GM23338 (cell line): ENCODE measurements around the gene ARHGAP28. TPM values are rescaled to one million over a fixed set of nuclear protein-coding genes. Genes with fewer than 3 reads are reported as not detected.

Source experiments
- ATAC-seq: fragments of 200-7000 bp; cut with Tn5 transposase; 3 replicates; pipeline ENCODE4 v1.9.1; 2020
- DNase-seq: peaks from one replicate; pipeline ENCODE4 v3.0.0-alpha.2; 2015; ENCODE audit warnings: low spot score
- H2AFZ ChIP-seq: fragments of 200-600 bp; sonication (generic); 2 replicates; pipeline ENCODE4 v1.8.0; 2016; ENCODE audit warnings: antibody characterized with exemption, mild to moderate bottlenecking, moderate library complexity
- H3F3A ChIP-seq: fragments of 200-600 bp; sonication (generic); replicated peaks from 2 replicates; pipeline ENCODE4 v1.8.0; 2017; ENCODE audit warnings: antibody characterized with exemption, mixed run types, low read depth
- H3K27ac ChIP-seq: fragments of 200-600 bp; sonication (generic); 2 replicates; pipeline ENCODE4 v1.6.1; 2016; ENCODE audit warnings: low read depth
- H3K27me3 ChIP-seq: fragments of 200-600 bp; sonication (generic); 2 replicates; pipeline ENCODE4 v1.8.0; 2016; ENCODE audit warnings: mild to moderate bottlenecking, mixed run types, moderate library complexity; ENCODE audit not compliant: insufficient read depth
- H3K36me3 ChIP-seq: fragments of 200-600 bp; sonication (generic); 2 replicates; pipeline ENCODE4 v1.8.0; 2016; ENCODE audit warnings: mild to moderate bottlenecking; ENCODE audit not compliant: insufficient read depth
- H3K4me1 ChIP-seq: fragments of 200-600 bp; sonication (generic); 2 replicates; pipeline ENCODE4 v1.8.0; 2016; ENCODE audit warnings: mild to moderate bottlenecking, moderate library complexity; ENCODE audit not compliant: insufficient read depth
- H3K4me2 ChIP-seq: fragments of 200-600 bp; sonication (generic); 2 replicates; pipeline ENCODE4 v1.7.1; 2017; ENCODE audit warnings: mixed run types
- H3K4me3 ChIP-seq: fragments of 200-600 bp; sonication (generic); 2 replicates; pipeline ENCODE4 v1.6.1; 2016; ENCODE audit warnings: mixed run types
- H3K79me2 ChIP-seq: fragments of 200-600 bp; sonication (generic); replicated peaks from 2 replicates; pipeline ENCODE4 v1.8.0; 2017; ENCODE audit warnings: mild to moderate bottlenecking; ENCODE audit not compliant: insufficient read depth
- H3K9me2 ChIP-seq: fragments of 200-600 bp; sonication (generic); 2 replicates; pipeline ENCODE4 v1.8.0; 2017; ENCODE audit not compliant: insufficient read depth
- H4K20me1 ChIP-seq: fragments of 200-600 bp; sonication (generic); replicated peaks from 2 replicates; pipeline ENCODE4 v1.8.0; 2017; ENCODE audit warnings: mild to moderate bottlenecking; ENCODE audit not compliant: insufficient read depth
- H3K27ac Mint-ChIP-seq: 2 replicates; pipeline ENCODE4 v1.8.0; 2020; ENCODE audit warnings: inconsistent platforms, mild to moderate bottlenecking, moderate library complexity, mixed read lengths
- H3K27me3 Mint-ChIP-seq: 3 replicates; pipeline ENCODE4 v1.8.0; 2022; ENCODE audit warnings: low read depth, mild to moderate bottlenecking, moderate library complexity, mixed read lengths, inconsistent platforms; ENCODE audit not compliant: insufficient read depth, poor library complexity
- H3K36me3 Mint-ChIP-seq: 3 replicates; pipeline ENCODE4 v1.8.0; 2021; ENCODE audit warnings: low read depth, mild to moderate bottlenecking, inconsistent platforms, moderate library complexity, mixed read lengths
- H3K4me1 Mint-ChIP-seq: 3 replicates; pipeline ENCODE4 v1.8.0; 2020; ENCODE audit warnings: mild to moderate bottlenecking, inconsistent platforms, mixed read lengths
- H3K4me3 Mint-ChIP-seq: 3 replicates; pipeline ENCODE4 v1.8.0; 2021; ENCODE audit warnings: moderate library complexity, mild to moderate bottlenecking, inconsistent platforms, mixed read lengths
- H3K9me3 Mint-ChIP-seq: 3 replicates; pipeline ENCODE4 v1.8.0; 2020; ENCODE audit warnings: moderate library complexity, mild to moderate bottlenecking, inconsistent platforms, mixed read lengths
- CREB1 ChIP-seq: fragments of 250-450 bp; sonication (Bioruptor Pico); IDR thresholded peaks from 2 replicates; pipeline ENCODE4 v1.5.0; 2020; ENCODE audit warnings: low read depth, mild to moderate bottlenecking, moderate library complexity
- ETS1 ChIP-seq: IDR thresholded peaks from 2 replicates; pipeline ENCODE4 v1.6.1; 2016; ENCODE audit warnings: antibody characterized with exemption
- EZH2 ChIP-seq: fragments of 200-600 bp; sonication (generic); IDR thresholded peaks from one replicate; pipeline ENCODE4 v1.8.0; 2017; ENCODE audit warnings: antibody characterized with exemption, mild to moderate bottlenecking, low read depth; ENCODE audit not compliant: unreplicated experiment
- EZH2phosphoT487 ChIP-seq: fragments of 200-600 bp; sonication (generic); IDR thresholded peaks from one replicate; pipeline ENCODE4 v1.8.1; 2018; ENCODE audit warnings: antibody characterized with exemption; ENCODE audit not compliant: unreplicated experiment
- JUNB ChIP-seq: IDR thresholded peaks from one replicate; pipeline ENCODE4 v1.6.1; 2016; ENCODE audit warnings: antibody characterized with exemption; ENCODE audit not compliant: unreplicated experiment
- NANOG ChIP-seq: IDR thresholded peaks from 2 replicates; pipeline ENCODE4 v1.6.1; 2016; ENCODE audit warnings: antibody characterized with exemption, borderline replicate concordance
- POLR2AphosphoS5 ChIP-seq: IDR thresholded peaks from 2 replicates; pipeline ENCODE4 v1.6.1; 2016; ENCODE audit warnings: antibody characterized with exemption, low read depth
- REST ChIP-seq: IDR thresholded peaks from one replicate; pipeline ENCODE4 v1.6.1; 2018; ENCODE audit warnings: antibody characterized with exemption; ENCODE audit not compliant: unreplicated experiment
- STAT1 ChIP-seq: IDR thresholded peaks from one replicate; pipeline ENCODE4 v1.6.1; 2016; ENCODE audit warnings: antibody characterized with exemption; ENCODE audit not compliant: unreplicated experiment
- ZNF114 ChIP-seq: fragments of 250-450 bp; sonication (Bioruptor Pico); IDR thresholded peaks from 2 replicates; pipeline ENCODE4 v1.5.0; 2020; ENCODE audit warnings: mild to moderate bottlenecking, moderate library complexity
- ZNF331 ChIP-seq: fragments of 250-450 bp; sonication (Bioruptor Pico); IDR thresholded peaks from 2 replicates; pipeline ENCODE4 v1.5.0; 2020; ENCODE audit warnings: low read depth, mild to moderate bottlenecking, moderate library complexity
- polyA plus RNA-seq: library from polyadenylated mRNA; unstranded; fragments of >200 nt; fragmentation: Nextera tagmentation; extraction: Ambion mirVana; gene quantifications from 2 replicates; pipeline ENCODE4 v1.2.1, GENCODE V29; 2016
- total RNA-seq: library from RNA; depleted of rRNA; stranded (reverse); fragments of >200 nt; shearing (Covaris generic); gene quantifications from 2 replicates; pipeline ENCODE4 v1.2.3, GENCODE V29; 2014
- TF ChIP-seq, protein P1 (sequence below), 2 experiments: fragments of 200-600 bp in 1 of 2; sonication (generic) in 1 of 2; conservative IDR thresholded peaks; 2 replicates each; pipeline versions ENCODE4 v1.5.1 to v1.6.1; 2016 to 2017; ENCODE audit warnings: antibody characterized with exemption in 2 of 2, low read depth in 2 of 2, mild to moderate bottlenecking in 2 of 2, moderate library complexity in 1 of 2
- TF ChIP-seq, protein P2 (sequence below): fragments of 250-450 bp; sonication (Bioruptor Pico); IDR thresholded peaks from 2 replicates; pipeline ENCODE4 v1.5.0; 2020; ENCODE audit warnings: mild to moderate bottlenecking, moderate library complexity

Gene ARHGAP28
- total and polyA plus RNA-seq, 2 experiments from 2014 or later: 2.8 to 9.6 TPM

DNA sequence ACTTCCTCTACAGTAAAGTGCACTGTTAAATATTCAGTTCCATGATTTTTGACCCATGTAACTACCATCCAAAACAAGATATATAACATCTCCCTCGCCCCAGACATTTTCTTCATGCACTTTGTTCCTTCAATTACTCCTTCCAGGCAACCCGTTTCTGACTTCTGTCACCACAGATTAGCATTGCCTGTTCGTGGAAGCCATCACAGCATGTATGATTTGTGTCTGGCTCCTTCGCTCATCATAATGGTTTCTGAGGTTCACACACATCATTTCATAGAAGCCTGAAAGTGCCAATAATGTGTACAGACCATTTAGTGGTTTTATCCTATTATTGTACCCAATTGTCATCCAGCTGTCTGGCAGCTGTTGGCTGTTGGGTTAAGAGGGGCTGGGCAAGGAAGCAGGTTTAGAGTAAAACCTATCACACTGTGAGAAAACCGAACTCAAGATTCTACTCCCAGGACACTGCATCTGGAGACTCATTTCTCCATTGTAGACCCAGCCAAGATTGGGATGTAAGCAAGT lies 16.1 kb downstream of the ARHGAP28 start:
- Histone ChIP-seq H3F3A (no peaks in the 10 kb centered on the region), H4K20me1 (no peaks in the 10 kb centered on the region), H3K27ac (no peak overlapping the region), H3K4me2 (no peak overlapping the region), H3K27me3 (no peaks in the 10 kb centered on the region), H3K4me1 (peaks cover 6% of the 10 kb centered on the region; the same call in 1 of the 2 replicates), H3K4me3 (no peak overlapping the region), H3K9me2 (no peaks in the 10 kb centered on the region), H3K36me3 (no peaks in the 10 kb centered on the region), H3K79me2 (no peaks in the 10 kb centered on the region), H2AFZ (no peak overlapping the region)
- Mint-ChIP-seq H3K36me3 (peaks cover 10% of the 10 kb centered on the region), H3K4me3 (no peak overlapping the region), H3K4me1 (peaks cover 28% of the 10 kb centered on the region), H3K27ac (no peak overlapping the region), H3K27me3 (peaks cover 6% of the 10 kb centered on the region), H3K9me3 (peaks cover 7% of the 10 kb centered on the region; the same call in 2 of the 3 replicates)
- TF ChIP-seq ZNF331 (CRISPR knock-in tag): no peak
- TF ChIP-seq, protein P1, sequence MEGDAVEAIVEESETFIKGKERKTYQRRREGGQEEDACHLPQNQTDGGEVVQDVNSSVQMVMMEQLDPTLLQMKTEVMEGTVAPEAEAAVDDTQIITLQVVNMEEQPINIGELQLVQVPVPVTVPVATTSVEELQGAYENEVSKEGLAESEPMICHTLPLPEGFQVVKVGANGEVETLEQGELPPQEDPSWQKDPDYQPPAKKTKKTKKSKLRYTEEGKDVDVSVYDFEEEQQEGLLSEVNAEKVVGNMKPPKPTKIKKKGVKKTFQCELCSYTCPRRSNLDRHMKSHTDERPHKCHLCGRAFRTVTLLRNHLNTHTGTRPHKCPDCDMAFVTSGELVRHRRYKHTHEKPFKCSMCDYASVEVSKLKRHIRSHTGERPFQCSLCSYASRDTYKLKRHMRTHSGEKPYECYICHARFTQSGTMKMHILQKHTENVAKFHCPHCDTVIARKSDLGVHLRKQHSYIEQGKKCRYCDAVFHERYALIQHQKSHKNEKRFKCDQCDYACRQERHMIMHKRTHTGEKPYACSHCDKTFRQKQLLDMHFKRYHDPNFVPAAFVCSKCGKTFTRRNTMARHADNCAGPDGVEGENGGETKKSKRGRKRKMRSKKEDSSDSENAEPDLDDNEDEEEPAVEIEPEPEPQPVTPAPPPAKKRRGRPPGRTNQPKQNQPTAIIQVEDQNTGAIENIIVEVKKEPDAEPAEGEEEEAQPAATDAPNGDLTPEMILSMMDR (conservative IDR thresholded peaks at IDR 0.05; ENCODE audit: low read depth in 2 of 2): no peak
- TF ChIP-seq, protein P2, sequence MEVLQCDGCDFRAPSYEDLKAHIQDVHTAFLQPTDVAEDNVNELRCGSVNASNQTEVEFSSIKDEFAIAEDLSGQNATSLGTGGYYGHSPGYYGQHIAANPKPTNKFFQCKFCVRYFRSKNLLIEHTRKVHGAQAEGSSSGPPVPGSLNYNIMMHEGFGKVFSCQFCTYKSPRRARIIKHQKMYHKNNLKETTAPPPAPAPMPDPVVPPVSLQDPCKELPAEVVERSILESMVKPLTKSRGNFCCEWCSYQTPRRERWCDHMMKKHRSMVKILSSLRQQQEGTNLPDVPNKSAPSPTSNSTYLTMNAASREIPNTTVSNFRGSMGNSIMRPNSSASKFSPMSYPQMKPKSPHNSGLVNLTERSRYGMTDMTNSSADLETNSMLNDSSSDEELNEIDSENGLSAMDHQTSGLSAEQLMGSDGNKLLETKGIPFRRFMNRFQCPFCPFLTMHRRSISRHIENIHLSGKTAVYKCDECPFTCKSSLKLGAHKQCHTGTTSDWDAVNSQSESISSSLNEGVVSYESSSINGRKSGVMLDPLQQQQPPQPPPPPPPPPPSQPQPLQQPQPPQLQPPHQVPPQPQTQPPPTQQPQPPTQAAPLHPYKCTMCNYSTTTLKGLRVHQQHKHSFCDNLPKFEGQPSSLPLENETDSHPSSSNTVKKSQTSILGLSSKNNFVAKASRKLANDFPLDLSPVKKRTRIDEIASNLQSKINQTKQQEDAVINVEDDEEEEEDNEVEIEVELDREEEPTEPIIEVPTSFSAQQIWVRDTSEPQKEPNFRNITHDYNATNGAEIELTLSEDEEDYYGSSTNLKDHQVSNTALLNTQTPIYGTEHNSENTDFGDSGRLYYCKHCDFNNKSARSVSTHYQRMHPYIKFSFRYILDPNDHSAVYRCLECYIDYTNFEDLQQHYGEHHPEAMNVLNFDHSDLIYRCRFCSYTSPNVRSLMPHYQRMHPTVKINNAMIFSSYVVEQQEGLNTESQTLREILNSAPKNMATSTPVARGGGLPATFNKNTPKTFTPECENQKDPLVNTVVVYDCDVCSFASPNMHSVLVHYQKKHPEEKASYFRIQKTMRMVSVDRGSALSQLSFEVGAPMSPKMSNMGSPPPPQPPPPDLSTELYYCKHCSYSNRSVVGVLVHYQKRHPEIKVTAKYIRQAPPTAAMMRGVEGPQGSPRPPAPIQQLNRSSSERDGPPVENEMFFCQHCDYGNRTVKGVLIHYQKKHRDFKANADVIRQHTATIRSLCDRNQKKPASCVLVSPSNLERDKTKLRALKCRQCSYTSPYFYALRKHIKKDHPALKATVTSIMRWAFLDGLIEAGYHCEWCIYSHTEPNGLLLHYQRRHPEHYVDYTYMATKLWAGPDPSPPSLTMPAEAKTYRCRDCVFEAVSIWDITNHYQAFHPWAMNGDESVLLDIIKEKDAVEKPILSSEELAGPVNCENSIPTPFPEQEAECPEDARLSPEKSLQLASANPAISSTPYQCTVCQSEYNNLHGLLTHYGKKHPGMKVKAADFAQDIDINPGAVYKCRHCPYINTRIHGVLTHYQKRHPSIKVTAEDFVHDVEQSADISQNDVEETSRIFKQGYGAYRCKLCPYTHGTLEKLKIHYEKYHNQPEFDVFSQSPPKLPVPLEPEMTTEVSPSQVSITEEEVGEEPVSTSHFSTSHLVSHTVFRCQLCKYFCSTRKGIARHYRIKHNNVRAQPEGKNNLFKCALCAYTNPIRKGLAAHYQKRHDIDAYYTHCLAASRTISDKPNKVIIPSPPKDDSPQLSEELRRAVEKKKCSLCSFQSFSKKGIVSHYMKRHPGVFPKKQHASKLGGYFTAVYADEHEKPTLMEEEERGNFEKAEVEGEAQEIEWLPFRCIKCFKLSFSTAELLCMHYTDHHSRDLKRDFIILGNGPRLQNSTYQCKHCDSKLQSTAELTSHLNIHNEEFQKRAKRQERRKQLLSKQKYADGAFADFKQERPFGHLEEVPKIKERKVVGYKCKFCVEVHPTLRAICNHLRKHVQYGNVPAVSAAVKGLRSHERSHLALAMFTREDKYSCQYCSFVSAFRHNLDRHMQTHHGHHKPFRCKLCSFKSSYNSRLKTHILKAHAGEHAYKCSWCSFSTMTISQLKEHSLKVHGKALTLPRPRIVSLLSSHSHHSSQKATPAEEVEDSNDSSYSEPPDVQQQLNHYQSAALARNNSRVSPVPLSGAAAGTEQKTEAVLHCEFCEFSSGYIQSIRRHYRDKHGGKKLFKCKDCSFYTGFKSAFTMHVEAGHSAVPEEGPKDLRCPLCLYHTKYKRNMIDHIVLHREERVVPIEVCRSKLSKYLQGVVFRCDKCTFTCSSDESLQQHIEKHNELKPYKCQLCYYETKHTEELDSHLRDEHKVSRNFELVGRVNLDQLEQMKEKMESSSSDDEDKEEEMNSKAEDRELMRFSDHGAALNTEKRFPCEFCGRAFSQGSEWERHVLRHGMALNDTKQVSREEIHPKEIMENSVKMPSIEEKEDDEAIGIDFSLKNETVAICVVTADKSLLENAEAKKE: no peak
- no peak for TF ChIP-seq EZH2phosphoT487
- no peak for TF ChIP-seq ETS1
- no peak for TF ChIP-seq ZNF114 (CRISPR knock-in tag)
- no peak for TF ChIP-seq EZH2
- TF ChIP-seq CREB1: no peak
- no peak for TF ChIP-seq NANOG
- no peak for TF ChIP-seq REST
- no peak for TF ChIP-seq POLR2AphosphoS5
- no peak for TF ChIP-seq JUNB
- TF ChIP-seq STAT1: no peak
- ATAC-seq: no peak
- no peak for DNase-seq
